GM18861 (cell line): Measurements from ENCODE around the gene SLC12A8.

Source experiments
- ATAC-seq: cut with Tn5 transposase; IDR thresholded peaks from one replicate; pipeline ENCODE4 v1.9.1; 2021; ENCODE audit not compliant: unreplicated experiment

The SLC12A8 gene

GRCh38 chr3:125055913-125056745, 156.4 kb downstream of the SLC12A8 start, which contains the start of gene HEG1:
Gene HEG1 (minus strand): TSS chr3:125055997. CDS start chr3:125055890, 107 bp downstream.
- ATAC-seq, result peak; percentile 46

- ATAC-seq, result peak; percentile 1
These were observed 157.1 kb downstream of the SLC12A8 start for GRCh38 chr3:125055331-125055912.

- ATAC-seq, result no peak
These were observed 157.9 kb downstream of the SLC12A8 start for GRCh38 chr3:125054449-125055329.

GRCh38 chr3:125054062-125054448, 158.5 kb downstream of the SLC12A8 start:
- no peak for ATAC-seq

GRCh38 chr3:125053304-125053699, 159.2 kb downstream of the SLC12A8 start:
- no peak for ATAC-seq

- ATAC-seq, result no peak
These were observed 159.8 kb downstream of the SLC12A8 start for GRCh38 chr3:125052624-125053303.

GRCh38 chr3:125051715-125052581, 160.6 kb downstream of the SLC12A8 start:
- ATAC-seq, result no peak

GRCh38 chr3:125051205-125051604, 161.3 kb downstream of the SLC12A8 start:
- ATAC-seq, result no peak

- no peak for ATAC-seq
These were observed 162.0 kb downstream of the SLC12A8 start for GRCh38 chr3:125050488-125051090.

GRCh38 chr3:125048282-125048681, 164.3 kb downstream of the SLC12A8 start:
- ATAC-seq, result no peak

GRCh38 chr3:125045965-125046364, 166.6 kb downstream of the SLC12A8 start:
- no peak for ATAC-seq

- no peak for ATAC-seq
These were observed 167.4 kb downstream of the SLC12A8 start for GRCh38 chr3:125045194-125045593.

- no peak for ATAC-seq
These were observed 168.9 kb downstream of the SLC12A8 start for GRCh38 chr3:125043599-125044151.

- no peak for ATAC-seq
These were observed 169.7 kb downstream of the SLC12A8 start for GRCh38 chr3:125042725-125043406.

- ATAC-seq, result no peak
These were observed 173.1 kb downstream of the SLC12A8 start for GRCh38 chr3:125039131-125040100.

GRCh38 chr3:125037498-125038150, 174.9 kb downstream of the SLC12A8 start:
- ATAC-seq, result no peak

GRCh38 chr3:125035217-125035616, 177.3 kb downstream of the SLC12A8 start:
- no peak for ATAC-seq
